GM13976 (cell line): ENCODE data around the gene KRTAP10-3.
"Not testable (repeated sequence)": the region's sequence is repeated elsewhere in the genome, so short reads cannot be mapped to it uniquely, and the experiment has no call there.

Experiments
- DNase-seq: peaks from one replicate; pipeline ENCODE4 v3.0.0; 2012; ENCODE audit warnings: low spot score
- CTCF ChIP-seq: IDR thresholded peaks from 2 replicates; pipeline ENCODE4 v1.5.1; 2012; ENCODE audit warnings: borderline replicate concordance, mild to moderate bottlenecking; ENCODE audit not compliant: insufficient read depth; ENCODE audit errors: extremely low read depth, missing control alignments, control extremely low read depth
- in situ Hi-C: fragments of 300-500 bp; cut with MboI; formaldehyde crosslinking; loops from one replicate; pipeline ENCODE4 v1.12.0; 2022; ENCODE audit warnings: low sequenced_read_pairs, mixed read lengths, inconsistent platforms; ENCODE audit not compliant: unreplicated experiment

Gene KRTAP10-3

GRCh38 chr21:44578371-44579055 lies 19.9 kb upstream of the KRTAP10-3 start:
- no peak for DNase-seq
- in situ Hi-C loops, result no loop called here
- no peak for TF ChIP-seq CTCF

GRCh38 chr21:44576025-44576420 lies 17.4 kb upstream of the KRTAP10-3 start:
- no peak for TF ChIP-seq CTCF
- in situ Hi-C loops, result no loop called here
- DNase-seq, result no peak

- DNase-seq, result no peak
- in situ Hi-C loops, result no loop called here
- TF ChIP-seq CTCF, result no peak
These were observed 16.9 kb upstream of the KRTAP10-3 start for GRCh38 chr21:44575307-44576024.

GRCh38 chr21:44574457-44575306 lies 16.1 kb upstream of the KRTAP10-3 start:
- no peak for TF ChIP-seq CTCF
- in situ Hi-C loops, result no loop called here
- no peak for DNase-seq

GRCh38 chr21:44573630-44574456 lies 15.2 kb upstream of the KRTAP10-3 start, which contains the start of gene KRTAP10-4:
Gene KRTAP10-4, plus strand, starts transcription at chr21:44573729. Its CDS starts 30 bp downstream, at chr21:44573759.
- in situ Hi-C loops, DNase-seq: not testable (repeated sequence)

GRCh38 chr21:44572959-44573583 lies 14.5 kb upstream of the KRTAP10-3 start:
- in situ Hi-C loops, result no loop called here
- no peak for TF ChIP-seq CTCF
- no peak for DNase-seq
